Heart left ventricle (tissue), 16 donors: ENCODE measurements around the gene NALF2. TPM values are rescaled to one million over a fixed set of nuclear protein-coding genes. Genes with fewer than 3 reads are reported as not detected.

ENCODE experiments used
- ATAC-seq, 4 donors: fragments of 200-7000 bp; cut with Tn5 transposase; one replicate each; pipeline ENCODE4 v1.9.1; 2020 to 2022; ENCODE audit warnings: moderate library complexity in 4 of 4, mild to moderate bottlenecking in 3 of 4, moderate number of reproducible peaks in 1 of 4
- DNase-seq, 5 donors: peaks; one replicate each; pipeline ENCODE4 v3.0.0-alpha.2; 2020
- H3K27ac ChIP-seq, 12 donors: fragments of 200-600 bp; sonication (generic) in 4 of 12; one replicate each; pipeline versions ENCODE4 v1.5.0 to v1.8.0; 2016 to 2022; ENCODE audit warnings: mild to moderate bottlenecking in 2 of 12
- H3K27me3 ChIP-seq, 9 donors: fragments of 200-600 bp; sonication (generic) in 2 of 9; one replicate each; pipeline versions ENCODE4 v1.5.1 to v1.8.0; 2016 to 2022; ENCODE audit warnings: mild to moderate bottlenecking in 3 of 9
- H3K36me3 ChIP-seq, 9 donors: fragments of 200-600 bp; sonication (generic) in 2 of 9; one replicate each; pipeline versions ENCODE4 v1.5.0 to v1.8.0; 2018 to 2022; ENCODE audit warnings: mild to moderate bottlenecking in 2 of 9
- H3K4me1 ChIP-seq, 12 donors: fragments of 200-600 bp; sonication (generic) in 4 of 12; one replicate each; pipeline versions ENCODE4 v1.5.0 to v1.8.0; 2016 to 2022; ENCODE audit warnings: mild to moderate bottlenecking in 3 of 12
- H3K4me3 ChIP-seq, 12 donors: fragments of 200-600 bp; sonication (generic) in 4 of 12; one replicate each; pipeline versions ENCODE4 v1.5.0 to v1.8.0; 2017 to 2022; ENCODE audit warnings: mild to moderate bottlenecking in 9 of 12, moderate library complexity in 4 of 12
- H3K9me3 ChIP-seq, 12 donors: fragments of 200-600 bp; sonication (generic) in 4 of 12; one replicate each; pipeline versions ENCODE4 v1.5.0 to v1.8.0; 2016 to 2022; ENCODE audit warnings: mild to moderate bottlenecking in 1 of 12
- POLR2A ChIP-seq, 2 donors: fragments of 450-650 bp; IDR thresholded peaks; one replicate each; pipeline ENCODE4 v1.6.1; 2017; ENCODE audit warnings: antibody characterized with exemption in 2 of 2, mild to moderate bottlenecking in 2 of 2, moderate library complexity in 2 of 2
- WGBS, 4 donors: extraction: QIAGEN DNeasy Blood & Tissue Kit in 2 of 4; methylation state at CpG; one replicate each; pipeline versions ENCODE4 v1.1.5 to v1.1.7; 2013 to 2018; 5-methylcytosine and 5-hydroxymethylcytosine counted together
- intact Hi-C, 10 donors: fragments of 100-400 bp; cut with DNase I; formaldehyde crosslinking; loops; one replicate each; pipeline versions ENCODE4 v1.11.1 to v1.14.2; 2022
- polyA plus RNA-seq, 2 donors: library from polyadenylated mRNA; stranded (reverse); fragments of 200-250 nt; gene quantifications; one replicate each; pipeline ENCODE4 v1.2.3, GENCODE V29; 2013
- total RNA-seq, 9 donors: library from RNA; depleted of rRNA in 2 of 9; stranded (reverse); fragments of >200 nt in 2 of 9; fragmentation: NEBNext Ultra II Directional in 3 of 9; extraction: Animal tissue kit (Norgen Biotek cat#: 25700) in 3 of 9; gene quantifications; one replicate each; pipeline versions ENCODE4 v1.1.0 to v1.2.4, GENCODE V29; 2016 to 2023
- TF ChIP-seq, protein P1 (sequence below), 12 donors: fragments of 200-600 bp; sonication (generic) in 4 of 12; IDR thresholded peaks; one replicate each; pipeline versions ENCODE4 v1.5.0 to v1.8.0; 2018 to 2022; ENCODE audit warnings: antibody characterized with exemption in 12 of 12, mild to moderate bottlenecking in 5 of 12
- donor health status: ischemic (EF 13 %, LVEDD 7.1; RV severe dilation, severe dysfunction).
- donor health status: healthy with polysubstance abuse.
- donor health status: DM: no; HTN: yes; CAD: no.
- donor health status: DM: no; HTN: no; CAD: no.
- donor health status: ischemic (EF 25% LVEDD 6.9; RV normal size, moderate dysfunction).
- donor health status: ischemic (EF 25% LVEDD 5.7; RV mildly dilated, moderate dysfunction).
- donor health status: healthy.
- donor health status: DM: yes; HTN: yes; CAD: no.
- donor health status: ischemic (EF 35%, LVEDD 5.7; RV mildly dilated, moderate dysfunction).
- donor health status: nonischemic (EF 11% LVEDD 7.7; RV severe dilation, severe dysfunction).
- donor health status: DM: yes; HTN: yes; CAD: no.
- donor health status: PGD.
- donor health status: ischemic (EF 29% LVEDD 5.4; RV normal size, mild dysfunction).
- donor health status: nonischemic (EF 23%, LVEDD 6.1; RV moderate dilation, normal function).

The NALF2 gene
- total and polyA plus RNA-seq, 11 donors = 1.5 to 60.5 (median 18.0) TPM

- Histone ChIP-seq H3K4me3 (no peak overlapping the region), H3K27me3 (peaks cover 0 to 34% (median 0%) of the 10 kb centered on the region in 9 donors), H3K4me1 (peaks cover 0 to 13% (median 0%) of the 10 kb centered on the region in 12 donors), H3K27ac (no peak overlapping the region), H3K9me3 (no peaks in the 10 kb centered on the region), H3K36me3 (no peaks in the 10 kb centered on the region)
- intact Hi-C loops = loop anchor here in 1 of 10 donors (10.0 kb wide), 1 partner anchor 256 kb away; no protein-coding TSS in a partner anchor
- no peak for ATAC-seq
- TF ChIP-seq, protein P1, sequence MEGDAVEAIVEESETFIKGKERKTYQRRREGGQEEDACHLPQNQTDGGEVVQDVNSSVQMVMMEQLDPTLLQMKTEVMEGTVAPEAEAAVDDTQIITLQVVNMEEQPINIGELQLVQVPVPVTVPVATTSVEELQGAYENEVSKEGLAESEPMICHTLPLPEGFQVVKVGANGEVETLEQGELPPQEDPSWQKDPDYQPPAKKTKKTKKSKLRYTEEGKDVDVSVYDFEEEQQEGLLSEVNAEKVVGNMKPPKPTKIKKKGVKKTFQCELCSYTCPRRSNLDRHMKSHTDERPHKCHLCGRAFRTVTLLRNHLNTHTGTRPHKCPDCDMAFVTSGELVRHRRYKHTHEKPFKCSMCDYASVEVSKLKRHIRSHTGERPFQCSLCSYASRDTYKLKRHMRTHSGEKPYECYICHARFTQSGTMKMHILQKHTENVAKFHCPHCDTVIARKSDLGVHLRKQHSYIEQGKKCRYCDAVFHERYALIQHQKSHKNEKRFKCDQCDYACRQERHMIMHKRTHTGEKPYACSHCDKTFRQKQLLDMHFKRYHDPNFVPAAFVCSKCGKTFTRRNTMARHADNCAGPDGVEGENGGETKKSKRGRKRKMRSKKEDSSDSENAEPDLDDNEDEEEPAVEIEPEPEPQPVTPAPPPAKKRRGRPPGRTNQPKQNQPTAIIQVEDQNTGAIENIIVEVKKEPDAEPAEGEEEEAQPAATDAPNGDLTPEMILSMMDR (IDR thresholded peaks at IDR 0.05) = no peak
- no peak for TF ChIP-seq POLR2A (IDR thresholded peaks at IDR 0.05)
- WGBS, 4 donors = 75 to 91% (median 85%) methylated on average over 5 of the region's 5 CpGs
- DNase-seq = no peak
Measured at GRCh38 chrX:69508610-69509009, 4.5 kb downstream of the NALF2 start.

DNA sequence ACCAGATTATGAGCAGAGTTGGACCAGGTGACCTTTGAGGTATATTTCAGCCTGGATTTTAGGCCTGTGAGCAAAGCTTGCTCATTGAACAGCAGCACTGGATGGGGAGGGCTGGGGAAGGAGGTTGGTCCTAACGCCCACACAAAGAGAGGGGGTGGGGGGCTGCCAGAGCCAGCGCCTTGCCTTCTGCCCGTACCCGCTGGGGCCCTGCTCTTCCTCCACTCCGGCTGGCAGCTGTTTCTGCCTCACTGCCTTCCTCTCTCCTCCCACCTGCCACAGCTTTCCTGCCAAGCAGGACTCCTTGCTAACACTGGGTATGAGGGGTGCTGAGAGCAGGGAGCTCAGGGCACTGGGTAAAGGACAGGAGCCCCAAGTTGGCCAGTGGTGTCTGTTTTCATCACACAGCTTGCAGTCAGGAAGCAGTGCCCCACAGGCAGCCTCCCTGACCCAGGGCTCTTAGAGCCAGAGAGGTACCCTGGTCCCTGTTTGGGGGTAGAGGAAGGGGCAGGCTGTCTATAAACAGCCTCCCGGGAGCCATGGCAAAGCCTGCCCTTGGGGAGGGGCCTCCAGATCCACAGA is 6.1 kb downstream of the NALF2 start:
- Histone ChIP-seq H3K27me3 (peaks cover 0 to 33% (median 0%) of the 10 kb centered on the region in 9 donors), H3K4me3 (no peak overlapping the region), H3K27ac (no peak overlapping the region), H3K4me1 (peaks cover 0 to 9% (median 0%) of the 10 kb centered on the region in 12 donors), H3K36me3 (no peaks in the 10 kb centered on the region), H3K9me3 (no peaks in the 10 kb centered on the region)
- DNase-seq (no peak), ATAC-seq (no peak)
- TF ChIP-seq, protein P1 (IDR thresholded peaks at IDR 0.05) = no peak
- no peak for TF ChIP-seq POLR2A (IDR thresholded peaks at IDR 0.05)
- intact Hi-C loops = no loop called here
- WGBS, 4 donors = 55 to 75% (median 63%) methylated on average over 5 to 6 of the region's 6 CpGs

DNA sequence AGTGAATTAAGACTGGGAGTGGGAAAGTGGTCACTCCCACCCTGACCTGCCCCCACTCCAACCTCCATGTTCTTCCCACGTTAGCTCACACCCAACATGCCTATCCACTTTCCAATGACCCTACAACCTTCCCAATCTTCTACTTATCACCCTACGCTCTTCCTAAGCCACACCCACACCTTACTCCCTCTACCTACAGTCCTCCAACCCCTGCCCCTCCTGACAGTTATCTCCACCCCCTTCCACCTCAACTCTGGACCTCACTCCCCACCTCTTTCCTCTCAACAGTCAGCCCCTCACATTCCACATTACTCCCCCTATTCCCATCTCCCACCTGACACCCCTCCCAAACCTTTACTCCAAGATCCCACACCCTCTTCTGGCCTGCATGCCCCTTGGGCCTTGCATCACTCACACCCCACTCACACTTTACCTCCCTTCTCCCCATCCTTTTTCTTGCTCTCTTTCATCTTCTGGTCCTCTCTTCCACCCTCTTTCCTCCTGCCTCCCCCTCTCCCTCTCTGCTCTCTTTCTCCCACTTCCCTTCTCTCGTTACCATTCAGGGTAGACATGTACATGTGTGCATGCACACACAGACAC is 6.9 kb downstream of the NALF2 start:
- intact Hi-C loops = no loop called here
- no peak for TF ChIP-seq POLR2A (IDR thresholded peaks at IDR 0.05)
- TF ChIP-seq, protein P1 (IDR thresholded peaks at IDR 0.05) = no peak
- Histone ChIP-seq H3K36me3 (no peaks in the 10 kb centered on the region), H3K4me3 (no peak overlapping the region), H3K9me3 (no peaks in the 10 kb centered on the region), H3K27ac (no peak overlapping the region), H3K27me3 (peaks cover 0 to 32% (median 0%) of the 10 kb centered on the region in 9 donors), H3K4me1 (peaks cover 0 to under 1% (median 0%) of the 10 kb centered on the region in 12 donors)
- ATAC-seq (no peak), DNase-seq (no peak)
- WGBS, 4 donors = 64 to 77% (median 73%) methylated on average over 3 of the region's 3 CpGs

- TF ChIP-seq, protein P1 (IDR thresholded peaks at IDR 0.05) = no peak
- TF ChIP-seq POLR2A (IDR thresholded peaks at IDR 0.05) = no peak
- DNase-seq (no peak), ATAC-seq (peak; percentile 16 to 84 (median 50))
- Histone ChIP-seq H3K27me3 (peaks cover 0 to 7% (median 0%) of the 10 kb centered on the region in 9 donors), H3K36me3 (no peaks in the 10 kb centered on the region), H3K27ac (no peak overlapping the region), H3K4me1 (peaks cover 0 to 17% (median 0%) of the 10 kb centered on the region in 12 donors), H3K4me3 (no peak overlapping the region), H3K9me3 (no peaks in the 10 kb centered on the region)
- intact Hi-C loops = no loop called here
Measured at GRCh38 chrX:69522052-69522451, 17.9 kb downstream of the NALF2 start.
